ENCODE measurements around the gene METTL23.
"Not testable (repeated sequence)": the region's sequence is repeated elsewhere in the genome, so short reads cannot be mapped to it uniquely, and the experiment has no call there.

The METTL23 gene

GRCh38 chr17:76696763-76697701 is 29.6 kb upstream of the METTL23 start:
- DNase-seq, result peak in 1 of 3 experiments; percentile 58

- DNase-seq, result peak; percentile 54 to 89 (median 72)
Measured at GRCh38 chr17:76697702-76698465, 28.8 kb upstream of the METTL23 start.

DNA sequence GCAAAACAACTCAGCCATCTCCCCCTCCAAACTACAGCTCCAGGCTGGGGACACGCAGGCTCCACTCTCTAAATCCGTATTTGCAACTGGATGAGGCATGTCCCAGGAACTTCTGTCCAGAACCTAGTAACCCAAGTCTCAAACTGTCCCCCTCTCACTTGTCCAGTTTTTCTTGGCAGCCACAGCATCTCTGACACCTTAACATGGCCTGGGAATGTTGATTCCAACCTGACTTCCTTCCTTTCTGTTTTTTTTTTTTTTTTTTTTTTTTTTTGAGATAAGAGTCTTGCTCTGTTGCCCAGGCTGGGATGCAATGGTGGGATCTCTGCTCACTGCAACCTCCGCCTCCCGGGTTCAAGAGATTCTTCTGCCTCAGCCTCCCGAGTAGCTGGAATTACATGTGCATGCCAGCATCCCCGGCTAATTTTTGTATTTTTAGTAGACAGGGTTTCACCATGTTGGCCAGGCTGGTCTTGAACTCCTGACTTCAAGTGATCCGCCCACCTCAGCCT is 28.1 kb upstream of the METTL23 start:
- DNase-seq, result not testable (repeated sequence)

- DNase-seq, result peak in 1 of 3 experiments; percentile 66
Measured at GRCh38 chr17:76700270-76700616, 26.4 kb upstream of the METTL23 start.

DNA sequence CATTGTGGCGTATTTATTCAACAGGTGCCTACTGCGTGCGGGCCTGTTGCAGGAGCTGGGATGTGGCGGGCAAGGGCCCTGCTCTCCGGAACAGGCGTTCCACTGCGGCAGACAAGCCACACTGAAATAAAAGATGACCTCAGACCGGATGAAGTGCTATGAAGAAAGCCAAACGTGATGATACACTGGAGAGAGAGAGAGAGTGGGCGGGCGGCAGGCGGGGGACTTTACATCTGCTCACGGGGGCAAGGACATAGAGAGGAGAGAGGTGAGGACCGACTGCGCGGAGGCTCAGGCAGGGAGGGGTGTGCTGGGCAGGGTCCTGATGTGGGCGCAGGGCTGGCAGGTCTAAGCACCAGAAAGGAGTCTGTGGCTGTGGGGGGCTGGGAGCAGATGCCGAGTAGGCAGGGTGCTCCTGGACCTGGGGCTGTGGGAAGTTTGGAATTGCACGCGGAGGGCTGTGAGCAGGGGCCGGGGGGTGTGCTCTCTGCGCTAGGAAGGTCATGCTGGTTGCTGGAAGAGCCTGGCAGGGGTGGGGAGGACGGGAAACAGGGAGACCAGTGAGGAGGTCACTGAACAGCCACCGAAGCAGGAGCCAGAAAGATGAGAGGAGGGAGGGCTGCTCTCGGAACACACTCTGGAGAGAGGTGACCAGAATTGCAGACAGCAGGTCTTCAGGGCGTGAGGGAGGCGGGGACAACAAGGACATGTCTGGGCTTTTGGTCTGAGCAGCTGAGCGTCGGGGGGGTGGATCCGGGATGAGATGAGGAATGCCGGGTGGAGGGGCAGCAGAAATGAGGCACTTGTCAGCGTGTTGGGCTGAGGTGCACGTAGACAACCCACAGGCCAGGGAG is 25.8 kb upstream of the METTL23 start:
- peak; percentile 66 to 78 (median 76) for DNase-seq

DNA sequence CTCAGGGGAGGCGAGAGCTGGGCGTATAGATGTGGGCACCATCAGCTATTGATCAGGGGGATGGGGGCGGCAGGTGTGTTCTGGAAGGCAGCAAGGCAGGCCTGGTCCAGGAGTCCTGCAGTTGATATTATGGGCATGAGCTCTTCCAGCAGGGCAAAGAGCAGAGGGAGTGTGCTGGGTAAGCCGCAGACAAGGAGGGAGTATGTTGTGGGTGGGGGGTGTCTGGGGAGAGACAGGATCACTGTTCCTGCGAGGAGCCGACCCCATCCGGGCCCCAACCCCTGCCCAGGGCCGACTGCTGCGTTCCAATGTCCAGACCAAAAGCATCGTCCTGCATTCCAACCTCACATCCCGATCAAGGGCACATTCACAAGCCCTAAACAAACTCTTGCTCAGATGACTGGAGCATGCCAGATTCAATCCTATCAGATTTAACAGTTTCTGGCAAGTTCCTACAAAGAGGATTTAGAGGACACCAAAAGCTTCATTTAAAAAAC is 25.1 kb upstream of the METTL23 start:
- DNase-seq, result no peak

- no peak for DNase-seq
Measured at GRCh38 chr17:76702076-76702475, 24.6 kb upstream of the METTL23 start.

- no peak for DNase-seq
Measured at GRCh38 chr17:76702941-76703637, 23.6 kb upstream of the METTL23 start.

GRCh38 chr17:76704805-76705204 is 21.8 kb upstream of the METTL23 start:
- no peak for DNase-seq

- DNase-seq, result no peak
Measured at GRCh38 chr17:76706817-76707216, 19.8 kb upstream of the METTL23 start.

DNA sequence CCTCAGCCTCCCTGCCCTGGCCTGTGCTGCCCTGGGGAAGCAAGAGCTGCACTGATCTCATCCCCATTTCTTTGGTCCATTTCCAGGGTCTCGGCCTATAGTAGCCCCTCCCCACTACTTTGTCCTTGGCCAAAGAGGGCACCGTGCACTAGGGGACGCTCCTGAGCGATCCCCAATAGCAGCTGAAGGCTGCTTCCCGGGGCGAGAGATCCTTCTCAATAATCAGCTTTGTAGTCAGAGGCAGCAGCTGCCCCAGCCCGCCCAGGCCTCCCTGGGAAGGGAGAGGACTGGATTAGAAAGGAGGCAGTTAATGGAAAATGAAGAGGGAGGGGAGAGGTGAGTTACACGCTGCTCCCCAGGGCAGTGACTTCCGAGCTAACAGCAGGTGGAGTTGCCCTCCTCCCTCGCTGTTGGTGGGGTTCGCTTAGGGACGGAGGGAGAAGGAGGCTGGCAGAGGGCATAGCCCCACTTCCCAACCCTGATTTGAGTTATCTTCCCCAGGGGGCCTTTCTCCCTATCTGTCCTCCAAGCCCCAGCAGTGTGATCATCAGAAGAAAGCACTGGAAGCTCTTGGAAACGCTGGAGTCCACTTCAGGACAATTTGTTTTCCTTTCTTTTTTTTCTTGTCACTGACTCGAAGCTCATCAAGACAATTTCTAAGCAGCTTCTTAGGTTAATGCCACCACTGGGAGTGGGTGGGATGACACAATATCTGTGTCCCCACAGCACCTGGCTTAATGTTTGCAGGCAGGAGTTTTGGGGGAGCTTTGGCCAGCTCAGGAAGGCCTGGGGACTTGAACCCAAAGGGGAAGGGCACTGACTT is 18.4 kb upstream of the METTL23 start:
- DNase-seq, result peak in 1 of 3 experiments; percentile 49

DNA sequence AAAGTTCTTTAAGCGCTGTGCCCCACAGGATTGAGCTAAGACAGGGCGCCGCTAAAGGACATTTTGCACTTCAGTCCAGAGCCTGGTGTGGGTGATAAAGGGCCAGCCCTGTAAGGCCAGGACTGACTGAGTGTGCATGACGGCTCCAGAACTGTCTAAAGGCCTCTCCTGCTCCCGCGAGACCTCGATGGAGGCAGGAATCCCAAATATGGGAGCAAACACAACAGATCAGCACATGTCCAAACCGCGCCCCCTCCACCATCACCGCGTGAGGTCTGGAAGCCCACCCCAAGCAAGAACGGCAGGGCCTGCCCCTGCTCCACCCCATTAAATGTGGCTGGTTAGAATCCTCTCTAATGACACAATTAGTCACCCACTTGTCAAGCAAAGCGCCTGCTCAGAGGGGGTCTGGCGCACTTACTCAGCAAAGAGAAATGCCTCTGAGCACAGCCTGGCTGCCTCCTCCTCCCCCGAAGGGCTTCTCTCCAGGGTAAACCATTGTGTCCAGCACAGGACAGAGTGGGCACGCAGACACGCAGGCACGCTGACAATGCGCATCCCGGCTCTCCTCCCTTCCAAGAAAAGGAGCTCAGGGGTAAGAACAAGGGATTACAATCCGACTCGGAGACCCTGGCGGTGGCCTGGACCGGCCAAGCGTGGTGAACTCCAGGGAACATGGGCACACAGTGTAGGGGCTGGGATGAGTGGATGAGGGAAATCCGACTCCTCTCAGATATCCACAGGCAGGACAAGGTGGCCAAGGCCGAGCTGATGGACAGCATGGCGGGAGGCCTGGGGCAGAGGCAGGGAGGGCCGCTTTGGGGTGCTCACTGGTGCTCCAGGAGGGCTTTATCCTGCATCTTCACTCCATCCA is 17.3 kb upstream of the METTL23 start:
- DNase-seq, result peak; percentile 41 to 80 (median 70)

- DNase-seq, result peak in 2 of 3 experiments; percentile 40 to 44
Measured at GRCh38 chr17:76709951-76710862, 16.4 kb upstream of the METTL23 start.

DNA sequence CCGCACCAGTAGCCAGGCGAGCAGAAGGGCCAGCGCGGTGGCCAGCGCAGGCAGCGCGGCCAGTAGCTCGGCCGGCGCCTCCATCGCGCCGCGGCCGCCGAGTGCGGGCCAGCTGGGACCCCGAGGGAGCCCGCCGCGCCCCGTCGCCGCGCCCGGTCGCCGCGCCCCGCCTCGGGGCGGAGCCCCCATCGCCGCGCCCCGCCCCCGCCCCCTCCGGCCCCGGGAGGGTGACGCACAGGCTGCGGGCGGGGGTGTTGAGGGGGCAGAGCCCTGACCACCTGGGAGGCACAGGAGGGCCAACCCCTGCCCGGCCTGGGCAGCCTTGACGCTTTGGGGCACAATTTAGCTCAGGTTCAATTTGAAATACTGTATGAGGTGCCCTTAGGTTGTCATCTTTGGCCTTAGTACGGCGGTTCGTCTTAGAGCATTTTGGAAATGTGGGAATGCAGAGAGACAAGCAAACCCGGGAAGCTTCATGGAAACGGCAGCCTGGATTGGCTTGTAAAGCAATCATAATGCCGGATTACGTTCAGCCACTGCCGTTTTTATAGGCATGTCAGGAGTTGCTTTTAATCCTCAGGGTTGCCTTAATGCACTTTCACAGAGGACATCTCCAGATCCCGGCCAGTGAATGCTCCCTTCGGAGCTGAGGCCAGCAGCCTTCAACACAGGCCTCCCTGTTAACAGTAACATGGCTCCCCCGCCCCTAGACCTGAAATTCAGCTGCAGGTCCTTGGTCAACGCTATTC is 15.6 kb upstream of the METTL23 start, which contains the start of gene MXRA7:
MXRA7 (minus strand) TSS at position 103 of the 749 bp plus-strand sequence; CDS start at position 84, 19 bp downstream.
- peak; percentile 60 to 73 (median 61) for DNase-seq

GRCh38 chr17:76712321-76712720 is 14.3 kb upstream of the METTL23 start:
- not testable (repeated sequence) for DNase-seq

- no peak for DNase-seq
Measured at GRCh38 chr17:76713765-76714164, 12.9 kb upstream of the METTL23 start.

- DNase-seq, result no peak
Measured at GRCh38 chr17:76714336-76714735, 12.3 kb upstream of the METTL23 start.
